HG03575 (cell line): Measurements from ENCODE around the gene TBK1.
A peak's percentile ranks its signal among the peaks of the same experiment; 100 is the strongest.

Experiments used
- ATAC-seq: cut with Tn5 transposase; IDR thresholded peaks from one replicate; pipeline ENCODE4 v1.9.1; 2021; ENCODE audit not compliant: unreplicated experiment, insufficient number of reproducible peaks, low FRiP score; ENCODE audit errors: extremely low read depth

TBK1 gene

DNA sequence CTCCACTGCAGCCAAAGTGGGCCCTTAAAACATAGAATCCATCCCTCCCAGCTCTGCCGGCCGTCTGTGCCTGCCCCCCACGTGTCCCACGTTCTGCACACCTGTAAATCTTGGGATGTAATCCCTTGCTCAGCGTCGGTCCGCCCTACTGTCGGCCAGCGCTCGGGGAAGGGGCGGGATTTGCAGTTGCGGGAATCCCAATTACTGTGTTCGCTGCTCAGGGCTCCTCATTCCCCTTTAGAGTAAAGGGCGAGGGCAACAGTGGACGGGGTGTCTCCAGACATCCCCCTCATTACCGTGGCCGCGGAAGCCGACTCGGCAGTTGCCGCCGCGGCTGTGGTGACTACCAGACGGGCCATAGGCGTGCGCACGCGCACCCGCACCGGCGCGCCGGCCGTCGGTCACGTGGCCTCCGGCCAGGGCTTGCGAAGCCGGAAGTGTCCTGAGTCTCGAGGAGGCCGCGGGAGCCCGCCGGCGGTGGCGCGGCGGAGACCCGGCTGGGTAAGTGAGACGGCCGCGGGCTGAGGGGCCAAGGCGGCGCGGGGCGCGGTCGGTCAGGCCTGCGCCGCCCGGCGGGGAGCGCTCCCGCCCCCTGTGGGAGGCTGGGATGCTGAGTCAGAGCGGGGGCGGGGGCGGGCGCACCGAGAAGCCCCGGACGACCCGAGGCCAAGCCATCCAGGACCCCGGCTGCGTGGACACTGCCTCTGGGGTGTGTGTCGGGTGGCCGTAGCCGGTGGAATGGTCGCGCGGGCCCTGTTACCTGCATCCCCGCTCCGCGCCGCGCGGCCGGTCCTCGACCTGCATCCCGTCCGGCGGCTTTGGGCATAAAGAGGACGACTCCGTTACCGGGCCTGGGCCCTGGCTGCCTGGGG lies at the start of gene TBK1:
Gene TBK1 (plus strand): TSS at position 434 of the 872 bp plus-strand sequence. CDS start 3,751 bp downstream, outside the sequence.
- peak; percentile 35 for ATAC-seq

DNA sequence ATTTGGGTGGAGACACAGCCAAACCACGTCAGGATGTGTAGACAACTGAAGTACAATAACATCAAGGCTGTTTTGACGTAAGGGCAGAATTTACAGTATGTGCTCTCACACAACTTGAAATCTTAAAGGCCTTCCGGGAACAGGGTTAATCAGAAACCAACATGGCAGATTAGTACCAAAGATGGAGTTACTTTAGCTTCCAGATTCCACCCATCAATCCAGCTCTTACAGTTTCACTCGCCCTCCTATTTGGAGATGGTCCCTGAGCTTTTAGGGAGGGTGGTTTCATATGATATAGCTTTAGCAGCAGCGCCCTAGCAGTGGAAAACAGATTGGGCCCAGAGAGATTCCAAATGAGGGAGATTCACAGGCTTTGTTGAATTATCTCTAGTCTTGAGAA lies 49.7 kb upstream of the TBK1 start:
- ATAC-seq: no peak

- peak; percentile 93 for ATAC-seq
These were observed 48.0 kb upstream of the TBK1 start, which contains the start of gene XPOT for GRCh38 chr12:64403707-64404469. Gene XPOT, plus strand, starts transcription at chr12:64404392. Its CDS starts 5,644 bp downstream, at chr12:64410036.

- ATAC-seq: peak; percentile 11
These were observed 47.3 kb upstream of the TBK1 start for GRCh38 chr12:64404470-64405256.

DNA sequence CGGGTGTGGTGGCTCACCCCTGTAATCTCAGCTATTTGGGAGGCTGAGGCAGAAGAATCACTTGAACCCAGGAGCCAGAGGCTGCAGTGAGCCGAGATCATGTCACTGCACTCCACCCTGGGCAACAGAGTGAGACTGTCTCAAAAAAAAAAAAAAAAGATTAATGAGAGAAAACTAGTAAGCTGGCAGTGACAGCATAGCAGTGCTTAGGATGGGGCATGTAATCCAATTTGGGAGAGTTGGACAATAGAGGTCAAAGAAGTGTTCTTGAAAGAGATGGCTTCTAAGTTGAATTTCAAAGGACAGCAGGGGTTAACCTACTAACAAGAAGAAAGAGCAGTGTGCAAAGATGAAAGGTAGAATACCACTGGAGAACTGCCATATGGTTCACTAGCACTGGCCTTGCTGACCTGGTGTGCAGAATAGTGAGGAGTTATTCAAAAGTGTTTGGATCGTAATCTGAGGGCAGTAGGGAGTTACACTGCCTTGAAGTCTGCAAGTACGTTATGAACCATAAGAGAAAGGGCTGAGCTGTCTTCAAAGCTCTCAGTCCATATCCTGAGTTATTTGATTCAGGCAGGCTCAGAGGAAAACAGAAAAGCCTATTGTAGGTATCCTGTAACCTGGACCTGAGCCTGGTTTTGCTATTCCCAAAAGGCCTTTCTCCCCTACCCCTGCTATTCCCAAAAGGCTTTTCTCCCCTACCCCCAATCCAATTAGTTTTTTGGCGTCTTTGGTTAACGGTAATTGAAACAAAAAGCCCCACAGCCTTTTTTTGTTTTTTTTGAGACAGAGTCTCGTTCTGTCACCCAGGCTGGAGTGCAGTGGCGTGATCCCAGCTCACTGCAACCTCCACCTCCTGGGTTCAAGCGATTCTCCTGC lies 44.3 kb upstream of the TBK1 start:
- ATAC-seq: no peak

- no peak for ATAC-seq
These were observed 40.5 kb upstream of the TBK1 start for GRCh38 chr12:64411427-64411826.

DNA sequence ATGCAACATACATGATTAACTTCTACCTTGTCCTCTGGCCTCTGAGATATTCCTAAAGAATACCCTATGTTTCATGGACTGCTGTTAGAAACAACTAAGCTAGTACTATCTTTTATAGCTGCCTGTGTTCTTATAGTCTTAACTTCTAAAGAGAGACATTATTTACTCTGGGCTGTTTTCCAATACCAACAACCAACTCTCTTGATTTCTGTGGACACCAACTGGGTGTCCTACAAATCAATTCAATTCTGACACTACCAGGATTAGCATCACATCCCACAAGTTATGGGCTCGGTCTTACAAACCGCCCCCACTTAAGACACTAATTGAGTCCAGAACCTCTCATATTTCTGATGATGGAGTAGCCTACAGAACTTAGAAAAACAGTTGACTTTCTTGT lies 39.5 kb upstream of the TBK1 start:
- no peak for ATAC-seq

DNA sequence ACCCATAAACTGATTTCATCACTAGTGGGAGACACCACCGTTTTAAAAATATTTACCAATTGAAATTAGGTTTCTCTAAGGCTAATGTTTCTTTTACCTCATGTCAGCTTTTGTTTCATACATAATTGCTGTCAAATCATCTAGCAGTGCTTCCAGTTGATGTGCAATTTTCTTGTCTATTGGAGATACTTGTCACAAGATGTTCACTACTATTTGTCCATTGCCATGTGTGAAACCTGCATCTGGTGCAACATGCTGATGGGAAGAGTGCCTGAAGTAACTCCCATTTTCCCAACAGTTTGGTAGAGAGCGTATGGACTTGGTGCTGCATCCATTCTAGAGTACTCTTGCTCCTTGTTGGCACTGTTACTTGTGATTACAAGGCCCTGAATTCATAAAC lies 38.0 kb upstream of the TBK1 start:
- ATAC-seq: no peak

- ATAC-seq: no peak
These were observed 33.7 kb upstream of the TBK1 start for GRCh38 chr12:64418209-64418608.

- ATAC-seq: no peak
These were observed 32.2 kb upstream of the TBK1 start for GRCh38 chr12:64419696-64420095.

DNA sequence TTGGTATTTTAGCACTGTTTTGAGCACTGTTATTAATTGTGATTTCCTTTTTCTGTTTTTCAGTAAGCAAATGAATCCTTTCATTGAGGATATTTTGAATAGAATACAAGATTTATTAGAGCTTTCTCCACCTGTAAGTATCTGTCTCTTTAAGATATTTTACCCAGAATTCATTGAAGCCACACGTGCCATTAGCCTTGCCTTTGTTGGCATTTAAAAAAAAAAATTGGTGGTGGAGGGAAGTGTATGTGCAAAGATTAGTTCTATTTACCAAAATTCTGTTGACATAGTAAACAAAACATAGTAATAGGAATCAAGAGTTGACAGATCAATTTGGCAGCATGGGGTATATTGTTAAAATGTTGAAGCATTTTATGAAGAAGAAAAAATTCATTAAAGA lies 23.9 kb upstream of the TBK1 start:
- ATAC-seq: no peak

- ATAC-seq: no peak
These were observed 23.0 kb upstream of the TBK1 start for GRCh38 chr12:64428956-64429355.

DNA sequence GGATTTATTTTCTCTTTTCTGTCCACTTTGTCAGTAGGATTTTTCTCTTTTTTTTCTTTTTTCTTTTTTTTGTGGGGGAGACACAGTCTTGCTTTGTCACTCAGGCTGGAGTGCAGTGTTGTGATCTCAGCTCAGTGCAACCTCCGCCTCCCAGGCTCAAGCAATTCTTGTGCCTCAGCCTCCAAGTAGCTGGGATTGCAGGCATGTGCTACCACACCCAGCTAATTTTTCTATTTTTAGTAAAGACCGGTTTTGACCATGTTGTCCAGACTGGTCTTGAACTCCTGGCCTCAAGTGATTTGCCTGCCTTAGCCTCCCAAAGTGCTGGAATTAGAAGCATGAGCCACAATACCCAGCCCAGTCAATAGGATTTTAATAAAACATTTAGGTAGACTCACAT lies 21.0 kb upstream of the TBK1 start:
- ATAC-seq: no peak

DNA sequence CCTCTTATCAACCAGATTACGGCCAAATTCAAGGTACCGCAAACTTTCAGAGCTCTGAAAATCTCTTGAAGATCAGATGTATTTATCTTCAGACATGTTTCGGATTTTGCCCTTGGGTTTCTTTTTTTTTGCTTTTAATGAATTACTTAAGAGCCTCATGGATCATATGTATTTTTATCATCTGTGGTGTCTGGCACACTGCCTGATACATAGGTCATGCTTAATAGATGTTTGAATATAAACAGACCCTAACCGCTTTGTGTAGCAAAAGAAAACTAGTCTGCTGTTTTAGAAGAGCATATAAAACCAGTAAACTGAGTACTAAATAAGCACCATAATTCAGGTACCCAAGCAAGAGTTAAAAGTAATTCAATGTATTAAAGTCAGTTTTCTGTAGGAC lies 20.1 kb upstream of the TBK1 start:
- ATAC-seq: no peak

DNA sequence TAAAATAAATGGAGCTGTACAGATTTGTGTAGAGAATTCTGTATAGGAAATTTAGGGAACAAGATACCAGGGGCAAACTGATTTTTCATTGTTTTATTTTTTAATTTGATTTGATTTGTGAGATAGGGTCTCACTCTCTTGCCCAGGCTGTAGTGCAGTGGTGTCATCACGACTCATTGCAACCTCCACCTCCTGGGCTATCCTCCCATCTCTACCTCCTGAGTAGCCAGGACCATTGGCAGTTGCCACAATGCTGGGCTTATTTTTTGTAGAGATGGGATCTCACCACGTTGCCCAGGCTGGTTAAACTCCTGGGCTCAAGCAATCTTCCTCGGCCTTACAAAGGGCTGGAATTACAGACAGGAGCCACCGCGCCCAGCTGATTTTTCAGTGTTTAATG lies 18.0 kb upstream of the TBK1 start:
- no peak for ATAC-seq

GRCh38 chr12:64440100-64440499 lies 11.8 kb upstream of the TBK1 start:
- ATAC-seq: no peak

GRCh38 chr12:64445490-64445889 lies 6.4 kb upstream of the TBK1 start:
- ATAC-seq: no peak

GRCh38 chr12:64446295-64446694 lies 5.6 kb upstream of the TBK1 start:
- no peak for ATAC-seq
